ENCODE data around the gene DDTL.
"Not testable (repeated sequence)": the region's sequence is repeated elsewhere in the genome, so short reads cannot be mapped to it uniquely, and the experiment has no call there.

The DDTL gene

DNA sequence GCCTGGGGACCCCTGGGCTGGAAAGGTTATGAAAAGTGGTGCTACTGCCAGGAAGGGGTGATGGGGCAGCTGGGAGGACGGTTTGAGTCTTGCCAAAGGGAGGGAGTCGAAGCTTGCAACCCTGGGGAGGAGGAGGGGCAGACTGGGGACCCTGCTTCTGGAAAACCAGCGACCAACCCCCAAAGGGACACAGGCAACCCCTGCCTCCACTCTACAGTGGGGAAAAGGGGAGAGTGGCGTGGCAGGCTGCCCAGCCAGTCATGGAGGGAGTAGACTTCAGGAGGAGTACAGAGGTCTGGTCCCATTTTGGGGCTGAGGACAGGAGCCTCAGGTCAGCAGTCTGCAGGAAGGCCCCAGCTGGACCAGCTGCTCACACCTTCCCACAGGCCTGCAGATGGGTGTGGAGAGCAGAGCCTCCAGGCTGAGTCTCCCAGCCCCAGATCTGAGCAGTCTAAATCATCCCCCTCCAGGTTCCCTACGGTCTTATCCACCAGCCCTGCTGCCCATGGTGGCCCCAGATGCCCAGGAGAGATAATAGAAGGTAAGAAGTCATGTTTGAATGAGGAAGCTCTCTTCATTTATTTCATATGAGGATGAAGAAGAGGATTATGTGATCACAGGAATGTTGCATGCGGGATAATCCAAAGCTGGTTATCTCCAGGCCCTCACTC, 4.3 kb downstream of the DDTL start:
- no peak for DNase-seq

- not testable (repeated sequence) for DNase-seq
Measured at GRCh38 chr22:23971927-23972326, 5.2 kb downstream of the DDTL start.

GRCh38 chr22:23974345-23974744, 7.7 kb downstream of the DDTL start, which contains the start of gene DDT:
TSS of gene DDT (minus strand) at chr22:23974441. CDS start at chr22:23974414, 27 bp downstream.
- not testable (repeated sequence) for DNase-seq

- not testable (repeated sequence) for DNase-seq
Measured at GRCh38 chr22:23974836-23975352, 8.2 kb downstream of the DDTL start.

DNA sequence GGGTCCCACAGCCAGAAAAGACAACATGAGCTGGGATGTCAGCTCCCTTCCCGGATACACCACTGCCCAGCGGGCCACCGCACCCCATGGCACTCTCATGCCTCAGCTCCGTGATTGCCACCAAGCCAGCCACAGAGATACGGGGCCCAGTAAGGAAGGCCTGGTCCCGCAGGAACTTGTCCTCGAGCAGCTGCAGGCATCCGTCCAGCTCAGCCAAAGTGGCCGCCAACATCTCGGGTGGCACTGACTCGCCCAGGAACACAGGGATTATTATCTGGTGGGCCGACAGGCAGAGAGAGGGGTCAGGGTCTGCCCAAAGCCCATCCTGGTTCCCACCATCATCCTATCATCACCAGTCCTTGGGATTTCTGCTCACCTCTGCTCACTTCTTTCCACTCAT, 10.6 kb downstream of the DDTL start:
- not testable (repeated sequence) for DNase-seq

GRCh38 chr22:23979557-23980240, 13.0 kb downstream of the DDTL start, which contains the start of gene GSTT2:
TSS of gene GSTT2 (plus strand) at chr22:23980134.
- not testable (repeated sequence) for DNase-seq

DNA sequence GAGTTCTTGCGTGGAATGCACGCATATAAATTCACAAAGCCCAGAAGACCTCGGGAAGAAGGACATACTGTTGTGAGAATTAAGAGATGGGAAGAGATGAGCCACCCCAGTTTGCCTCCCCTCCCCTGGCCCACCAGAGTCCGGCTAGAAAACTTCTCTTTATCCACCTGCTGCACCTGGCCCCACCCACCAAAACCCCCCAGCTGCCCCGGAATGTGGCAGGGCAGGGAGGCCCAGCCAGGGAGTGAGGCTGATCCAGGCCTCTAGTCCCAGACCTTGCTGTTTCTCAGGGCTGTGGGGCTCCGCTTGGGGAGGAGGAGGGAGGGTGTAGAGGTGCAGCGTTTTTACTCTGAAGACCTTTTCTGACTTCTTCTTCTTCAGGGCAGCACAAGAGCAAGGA, 13.9 kb downstream of the DDTL start:
- DNase-seq, result not testable (repeated sequence)

DNA sequence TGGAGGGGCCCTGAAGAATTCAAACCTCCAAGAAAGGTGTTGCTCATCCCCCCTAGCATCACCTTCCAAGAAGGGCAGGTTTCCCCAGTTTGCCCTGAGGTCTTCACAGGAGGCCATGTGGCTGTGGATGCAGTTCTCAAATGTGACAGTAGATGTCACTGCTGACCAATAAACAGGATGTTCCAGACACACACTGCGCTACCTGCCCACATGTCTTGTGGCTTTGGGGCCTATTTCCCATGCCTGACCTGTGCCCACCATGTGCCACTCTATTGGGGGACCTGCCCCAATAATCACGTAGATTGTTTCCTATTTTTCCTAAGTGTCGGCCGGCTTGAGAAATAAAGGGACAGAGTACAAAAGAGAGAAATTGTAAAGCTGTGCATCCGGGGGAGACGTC, 17.7 kb downstream of the DDTL start:
- peak in 1 of 2 experiments; percentile 18 for DNase-seq

GRCh38 chr22:23986089-23986488, 19.4 kb downstream of the DDTL start:
- DNase-seq, result not testable (repeated sequence)

DNA sequence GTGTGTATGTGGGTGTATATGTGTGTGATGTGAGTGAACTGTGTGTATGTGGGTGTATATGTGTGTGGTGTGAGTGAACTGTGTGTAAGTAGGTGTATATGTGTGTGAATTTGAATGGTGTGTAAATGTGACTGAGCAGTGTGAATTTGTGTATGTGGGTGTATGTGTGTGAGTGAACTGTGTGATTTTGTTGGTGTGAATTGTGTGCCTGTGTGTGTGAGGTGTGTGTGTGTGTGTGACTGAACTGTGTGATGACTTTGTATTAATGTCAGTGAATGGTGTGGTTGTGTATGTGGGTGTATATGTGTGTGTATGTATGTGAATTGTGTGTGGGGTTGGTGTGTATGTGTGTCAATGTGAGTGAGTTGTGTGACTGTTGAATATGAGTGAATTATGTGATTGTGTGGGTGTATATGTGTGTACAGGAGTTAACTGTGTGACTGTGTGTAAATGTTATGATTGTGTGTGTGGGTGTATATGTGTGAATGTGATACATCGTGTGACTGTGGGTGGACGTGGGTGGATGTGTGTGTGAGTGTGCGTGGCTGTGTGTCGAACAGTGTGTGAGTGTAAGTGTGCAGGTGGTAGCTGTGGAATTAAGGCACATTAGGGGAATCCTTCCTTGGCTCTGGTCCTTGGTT, 20.0 kb downstream of the DDTL start:
- not testable (repeated sequence) for DNase-seq

DNA sequence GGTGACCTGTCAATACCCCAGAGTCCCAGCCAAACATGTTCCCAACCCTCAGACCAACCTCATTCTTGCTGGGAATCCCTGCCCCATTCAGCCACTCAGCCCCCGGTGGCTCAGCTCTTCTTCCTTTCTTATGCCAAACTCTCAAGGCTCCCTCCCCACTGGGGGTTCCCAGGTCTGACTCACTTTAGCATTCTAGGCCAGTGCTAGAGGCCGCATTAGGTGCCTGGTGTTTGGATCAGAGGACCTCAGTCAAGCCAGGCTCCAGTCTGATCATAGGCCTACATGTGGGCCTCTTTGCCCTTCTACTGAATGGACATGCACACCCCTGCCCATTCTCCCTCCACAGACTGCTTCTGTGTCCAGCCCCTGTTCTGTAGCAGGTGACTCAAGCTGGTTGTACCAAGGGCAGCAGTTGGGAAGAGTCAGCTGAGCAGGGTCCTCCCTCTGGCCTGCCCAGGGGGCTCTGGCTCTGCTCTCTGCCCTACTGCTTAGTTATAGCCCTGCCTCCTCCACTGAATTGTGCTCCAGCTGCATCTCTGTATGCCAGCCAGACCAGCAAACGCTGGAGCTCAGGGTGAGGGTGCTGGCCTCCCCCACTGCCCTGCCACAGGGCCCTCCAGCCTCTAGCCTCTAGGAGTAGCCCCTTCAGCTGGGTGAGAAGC, 23.0 kb downstream of the DDTL start:
- not testable (repeated sequence) for DNase-seq

GRCh38 chr22:23993080-23993479, 26.4 kb downstream of the DDTL start:
- DNase-seq, result not testable (repeated sequence)

DNA sequence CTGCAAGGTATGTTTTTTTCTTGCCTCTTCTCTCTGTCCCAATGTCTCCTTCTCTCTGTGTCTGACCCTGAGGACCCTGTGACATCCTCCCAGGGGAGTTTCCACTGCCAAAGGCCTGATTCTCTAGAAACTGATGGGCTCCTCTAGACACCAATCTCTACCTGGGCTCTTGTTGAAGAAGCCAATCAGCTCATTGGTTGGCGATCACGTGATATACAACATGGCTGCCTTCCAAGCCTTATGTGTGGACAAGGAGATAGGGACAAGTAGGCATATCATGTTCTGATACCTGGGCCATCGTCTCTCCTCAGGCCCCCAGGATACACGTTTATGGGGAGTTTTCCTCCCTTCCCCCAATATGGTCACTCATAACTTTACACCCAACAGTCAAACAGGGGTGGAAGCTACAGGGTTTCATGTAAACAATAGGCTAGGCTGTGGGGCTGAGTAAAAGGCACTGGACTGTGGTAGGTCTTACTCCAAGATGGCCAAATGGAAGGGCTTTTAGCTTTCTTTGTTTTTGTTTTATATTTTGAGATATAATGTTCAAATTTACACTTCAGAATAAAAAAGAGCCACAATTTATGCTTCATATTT, 27.0 kb downstream of the DDTL start:
- DNase-seq, result not testable (repeated sequence)

DNA sequence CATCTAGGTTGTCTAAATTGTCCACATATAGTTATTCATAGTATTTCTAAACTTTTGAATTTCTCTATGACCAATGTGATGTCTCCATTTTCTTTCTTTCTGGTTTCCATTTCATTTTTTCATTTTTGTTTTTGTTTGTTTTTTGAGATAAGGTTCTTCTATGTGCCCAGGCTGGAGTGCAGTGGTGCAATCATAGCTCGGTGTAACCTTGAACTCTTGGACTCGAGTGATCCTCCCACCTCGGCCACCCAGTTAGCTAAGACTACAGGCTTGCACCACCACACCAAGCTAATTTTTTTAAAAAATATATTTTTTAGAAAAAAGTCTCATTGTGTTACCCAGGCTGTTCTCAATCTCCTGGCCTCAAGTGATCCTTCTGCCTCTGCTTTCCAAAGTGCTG, 30.4 kb downstream of the DDTL start:
- DNase-seq, result no peak

DNA sequence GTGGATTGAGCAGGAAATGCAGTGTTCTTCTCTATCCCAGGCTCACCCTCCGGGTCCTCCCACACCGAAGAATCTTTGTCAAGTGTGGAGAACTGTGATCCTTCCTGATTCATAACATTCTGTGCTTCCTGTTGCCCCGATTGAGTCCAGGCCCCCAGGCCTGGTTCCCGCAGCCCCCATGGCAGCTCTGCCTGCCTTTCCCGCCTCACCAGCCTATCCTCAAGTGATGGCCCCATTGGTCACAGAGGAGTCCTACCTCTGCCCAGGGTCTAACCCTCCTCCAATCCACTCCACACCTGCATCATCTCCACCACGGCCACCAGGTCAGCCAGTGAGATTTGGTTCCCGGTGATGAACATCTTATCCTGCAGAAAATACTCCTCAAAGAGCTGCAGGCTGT, 33.1 kb downstream of the DDTL start:
- not testable (repeated sequence) for DNase-seq

DNA sequence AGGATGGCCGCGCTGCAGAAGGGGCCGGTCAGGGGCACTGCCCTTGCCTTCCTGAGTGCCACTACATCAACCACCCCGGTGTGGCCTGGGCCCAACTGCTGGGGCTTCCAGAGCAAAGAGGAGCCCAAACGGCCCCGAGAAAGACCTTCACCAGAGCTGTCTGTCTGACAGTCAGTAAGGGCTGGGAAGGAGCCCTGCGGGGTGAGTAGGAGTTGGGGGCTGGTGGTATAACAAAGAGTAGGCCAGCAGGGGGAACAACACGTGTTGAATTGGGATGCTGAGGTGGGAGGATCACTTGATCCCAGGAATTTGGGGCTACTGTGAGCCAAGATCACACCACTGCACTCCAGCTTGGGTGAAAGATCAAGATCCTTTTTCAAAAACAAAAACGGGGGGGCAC, 34.6 kb downstream of the DDTL start:
- DNase-seq, result no peak

- DNase-seq, result no peak
Measured at GRCh38 chr22:24002272-24002671, 35.6 kb downstream of the DDTL start.

- DNase-seq, result no peak
Measured at GRCh38 chr22:24002851-24003250, 36.2 kb downstream of the DDTL start.

GRCh38 chr22:24003887-24004286, 37.2 kb downstream of the DDTL start:
- DNase-seq, result no peak

DNA sequence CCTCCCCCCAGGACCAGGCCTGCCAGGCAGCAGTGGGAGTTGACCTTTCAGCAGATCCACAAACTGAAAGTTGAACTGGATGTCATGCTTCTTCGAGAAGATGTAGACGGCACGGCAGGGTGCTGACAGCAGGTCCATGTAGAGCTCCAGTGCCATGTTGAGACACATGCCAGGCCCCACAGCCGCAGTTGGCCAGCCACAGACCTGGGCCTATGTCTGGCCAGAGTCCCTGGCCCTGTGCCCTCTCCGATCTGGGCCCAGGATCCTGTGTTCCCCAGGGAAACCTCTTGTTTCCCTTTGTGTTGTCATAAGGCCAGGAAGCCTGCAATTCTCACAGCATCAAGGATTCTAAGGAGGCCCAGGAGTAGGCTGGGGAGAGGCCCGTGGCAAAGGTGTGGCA, 38.5 kb downstream of the DDTL start, which contains the start of gene GSTT4:
TSS of gene GSTT4 (minus strand) at position 253 of the 400 bp plus-strand sequence. CDS start at position 156, 97 bp downstream.
- no peak for DNase-seq

DNA sequence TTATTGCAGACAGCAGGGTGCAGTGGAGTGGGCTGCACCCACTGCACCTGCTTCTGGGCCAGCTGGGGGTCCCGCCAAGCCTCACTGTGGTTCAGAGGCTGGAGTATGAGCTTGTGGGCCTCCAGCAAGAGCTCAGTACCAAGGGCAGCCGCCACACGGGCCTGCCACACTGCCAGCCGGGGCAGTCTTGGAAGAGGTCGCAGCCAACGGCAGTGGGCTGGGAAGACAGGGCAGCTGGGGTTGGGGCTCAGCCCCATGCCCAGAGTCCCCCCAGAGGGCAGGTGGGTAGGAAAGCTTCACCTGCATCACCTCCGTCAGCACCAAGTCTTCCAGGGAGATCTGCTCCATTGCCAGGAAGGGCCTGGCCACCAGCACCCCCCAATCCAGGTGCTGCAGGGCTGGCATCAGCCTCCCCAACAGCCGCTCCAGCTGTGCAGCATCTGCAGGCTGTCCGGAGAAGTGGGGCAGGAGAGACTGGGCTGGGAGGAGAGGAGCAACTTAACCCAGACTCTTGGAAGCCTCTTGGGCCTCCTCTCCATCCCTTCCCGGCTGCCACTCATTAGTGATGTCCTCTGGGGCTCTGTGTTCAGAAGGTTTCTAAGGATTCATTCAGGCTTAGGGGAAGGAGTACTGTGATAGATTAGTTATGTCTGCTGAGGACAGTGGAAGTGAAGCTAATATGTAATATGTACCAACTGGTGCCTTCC, 39.7 kb downstream of the DDTL start:
- DNase-seq, result no peak

GRCh38 chr22:24006914-24007214, 40.2 kb downstream of the DDTL start:
- DNase-seq, result no peak

Data from stimulated activated CD4-positive, alpha-beta T cell treated with anti-CD3 and anti-CD28 coated beads, Interleukin-4, amount 100 ng/mL, for 4 hours (primary cell).